Mesendoderm (in vitro differentiated cells): ENCODE measurements around the gene PAM.
"Not testable (repeated sequence)": the region's sequence is repeated elsewhere in the genome, so short reads cannot be mapped to it uniquely, and the experiment has no call there.

Experiments used
- DNase-seq: peaks from one replicate; pipeline ENCODE4 v3.0.0; 2013
- H2AK5ac ChIP-seq: 2 replicates; pipeline ENCODE4 v1.6.1; 2013; ENCODE audit warnings: low read length, inconsistent platforms
- H2BK120ac ChIP-seq: 2 replicates; pipeline ENCODE4 v1.6.1; 2013; ENCODE audit warnings: low read depth, mild to moderate bottlenecking, low read length, moderate library complexity, mixed read lengths
- H2BK15ac ChIP-seq: replicated peaks from 2 replicates; pipeline ENCODE4 v1.6.1; 2013; ENCODE audit warnings: low read depth, mild to moderate bottlenecking, moderate library complexity
- H2BK5ac ChIP-seq: 2 replicates; pipeline ENCODE4 v1.6.1; 2013; ENCODE audit warnings: low read length, inconsistent platforms
- H3K18ac ChIP-seq: 2 replicates; pipeline ENCODE4 v1.6.1; 2013; ENCODE audit warnings: mild to moderate bottlenecking, low read length, mixed read lengths
- H3K23ac ChIP-seq: one replicate; pipeline ENCODE4 v1.6.1; 2013; ENCODE audit warnings: low read length
- H3K27ac ChIP-seq: 2 replicates; pipeline ENCODE4 v1.5.1; 2013; ENCODE audit warnings: low read depth, mild to moderate bottlenecking, inconsistent platforms, low read length, moderate library complexity
- H3K27me3 ChIP-seq: 2 replicates; pipeline ENCODE4 v1.6.1; 2013; ENCODE audit warnings: low read length, control low read depth, mild to moderate bottlenecking, inconsistent platforms; ENCODE audit not compliant: insufficient read depth, poor library complexity
- H3K36me3 ChIP-seq: 2 replicates; pipeline ENCODE4 v1.6.1; 2013; ENCODE audit warnings: low read length, inconsistent platforms; ENCODE audit not compliant: control insufficient read depth, insufficient read depth
- H3K4ac ChIP-seq: one replicate; pipeline ENCODE4 v1.6.1; 2013; ENCODE audit warnings: low read depth, mild to moderate bottlenecking, low read length, moderate library complexity
- H3K4me1 ChIP-seq: 2 replicates; pipeline ENCODE4 v1.6.1; 2013; ENCODE audit warnings: low read depth, low read length, inconsistent platforms; ENCODE audit not compliant: control insufficient read depth
- H3K4me2 ChIP-seq: 2 replicates; pipeline ENCODE4 v1.6.1; 2013; ENCODE audit warnings: low read length
- H3K4me3 ChIP-seq: 2 replicates; pipeline ENCODE4 v1.5.1; 2013; ENCODE audit warnings: mild to moderate bottlenecking, low read length
- H3K56ac ChIP-seq: one replicate; pipeline ENCODE4 v1.6.1; 2013; ENCODE audit warnings: low read length
- H3K79me1 ChIP-seq: 2 replicates; pipeline ENCODE4 v1.6.1; 2013; ENCODE audit warnings: low read length, inconsistent platforms
- H3K79me2 ChIP-seq: 2 replicates; pipeline ENCODE4 v1.6.1; 2013; ENCODE audit warnings: mild to moderate bottlenecking, low read length; ENCODE audit not compliant: control insufficient read depth, insufficient read depth
- H3K9ac ChIP-seq: 2 replicates; pipeline ENCODE4 v1.6.1; 2013; ENCODE audit warnings: low read length, inconsistent platforms
- H4K5ac ChIP-seq: one replicate; pipeline ENCODE4 v1.6.1; 2013; ENCODE audit warnings: low read length
- H4K8ac ChIP-seq: one replicate; pipeline ENCODE4 v1.6.1; 2013; ENCODE audit warnings: low read depth, mild to moderate bottlenecking, control low read depth, low read length, moderate library complexity
- WGBS: extraction: QIAGEN DNeasy Blood & Tissue Kit; methylation state at CpG from one replicate; pipeline ENCODE4 v1.1.7; 2013; ENCODE audit warnings: low lambda C conversion rate, missing lambda C conversion rate; ENCODE audit not compliant: insufficient coverage; ENCODE audit errors: extremely low coverage; 5-methylcytosine and 5-hydroxymethylcytosine counted together

PAM gene

DNA sequence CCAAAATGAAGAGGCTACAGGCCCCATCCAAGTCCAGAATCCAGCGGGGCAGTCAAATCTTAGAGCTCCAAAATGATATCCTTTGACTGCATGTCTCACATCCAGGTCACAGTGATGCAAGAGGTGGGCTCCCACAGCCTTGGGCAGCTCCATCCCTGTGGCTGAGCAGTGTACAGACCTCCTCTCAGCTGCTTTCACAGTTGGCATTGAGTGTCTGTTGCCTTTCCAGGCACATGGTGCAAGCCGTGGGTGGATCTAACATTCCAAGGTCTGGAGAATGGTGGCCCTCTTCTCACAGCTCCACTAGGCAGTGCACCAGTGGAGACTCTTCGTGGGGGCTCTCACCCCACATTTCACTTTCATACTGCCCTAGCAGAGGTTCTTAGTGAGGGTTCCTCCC, 244.1 kb downstream of the PAM start:
- no CpG with 5 or more reads among the region's 3 CpGs for whole genome bisulfite sequencing

DNA sequence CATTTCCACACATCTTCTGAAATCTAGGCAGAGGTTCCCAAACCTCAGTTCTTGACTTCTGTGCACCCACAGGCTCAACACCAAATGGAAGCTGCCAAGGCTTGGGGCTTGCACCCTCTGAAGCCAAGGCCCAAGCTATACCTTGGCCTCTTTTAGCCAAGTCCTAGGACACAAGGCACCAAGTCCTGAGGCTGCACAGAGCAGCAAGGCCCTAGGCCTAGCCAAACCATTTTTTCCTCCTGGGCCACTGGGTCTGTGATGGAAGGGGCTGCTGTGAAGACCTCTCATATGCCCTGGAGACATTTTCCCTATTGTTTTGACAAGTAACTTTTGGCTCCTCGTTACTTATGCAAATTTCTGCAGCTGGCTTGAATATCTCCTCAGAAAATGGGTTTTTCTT, 244.5 kb downstream of the PAM start:
- not testable (repeated sequence) for H3K4ac ChIP-seq, H2BK5ac ChIP-seq, H3K79me1 ChIP-seq, H3K56ac ChIP-seq, H3K18ac ChIP-seq, H3K79me2 ChIP-seq, H3K27ac ChIP-seq, DNase-seq, H3K36me3 ChIP-seq, H3K9ac ChIP-seq, H4K8ac ChIP-seq, H3K23ac ChIP-seq, H2AK5ac ChIP-seq, H4K5ac ChIP-seq, H3K4me1 ChIP-seq, H3K27me3 ChIP-seq, H2BK120ac ChIP-seq, H3K4me2 ChIP-seq, H3K4me3 ChIP-seq, H2BK15ac ChIP-seq
- no CpG with 5 or more reads among the region's 1 CpG for WGBS

More for the DNA sequence above, 244.1 kb downstream of the PAM start:
- no peak overlapping the region for H3K4me3 ChIP-seq
- no peaks in the 10 kb centered on the region for H3K27me3 ChIP-seq
- H2AK5ac ChIP-seq, result no peak overlapping the region
- DNase-seq, result no peak
- no peak overlapping the region for H3K27ac ChIP-seq
- no peak overlapping the region for H4K8ac ChIP-seq
- H3K79me1 ChIP-seq, result no peaks in the 10 kb centered on the region
- H2BK120ac ChIP-seq, result no peak overlapping the region
- no peak overlapping the region for H2BK5ac ChIP-seq
- no peak overlapping the region for H3K18ac ChIP-seq
- no peaks in the 10 kb centered on the region for H3K36me3 ChIP-seq
- H2BK15ac ChIP-seq, result no peak overlapping the region
- H3K9ac ChIP-seq, result no peak overlapping the region
- no peak overlapping the region for H3K4ac ChIP-seq
- H3K79me2 ChIP-seq, result no peaks in the 10 kb centered on the region
- no peak overlapping the region for H3K4me2 ChIP-seq
- no peak overlapping the region for H3K56ac ChIP-seq
- H3K23ac ChIP-seq, result no peak overlapping the region
- H3K4me1 ChIP-seq, result no peaks in the 10 kb centered on the region
- no peak overlapping the region for H4K5ac ChIP-seq

DNA sequence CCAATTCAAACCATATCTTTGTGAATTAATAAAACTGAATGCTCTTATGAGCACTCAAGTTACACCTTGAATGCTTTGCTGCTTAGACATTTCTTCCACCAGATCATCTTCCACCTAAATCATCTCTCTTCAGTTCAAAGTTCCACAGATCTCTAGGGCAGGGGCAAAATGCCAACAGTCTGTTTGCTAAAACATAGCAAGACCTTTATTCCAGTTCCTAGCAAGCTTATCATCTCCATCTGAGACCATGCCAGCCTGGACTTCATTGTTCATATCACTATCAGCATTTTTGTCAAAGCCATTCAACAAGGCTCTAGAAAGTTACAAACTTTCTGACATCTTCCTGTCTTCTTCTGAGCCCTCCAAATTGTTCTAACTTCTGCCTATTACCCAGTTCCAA, 245.0 kb downstream of the PAM start:
- H4K8ac ChIP-seq, result no peak overlapping the region
- no peak overlapping the region for H2BK120ac ChIP-seq
- H3K18ac ChIP-seq, result no peak overlapping the region
- H3K56ac ChIP-seq, result no peak overlapping the region
- H3K9ac ChIP-seq, result no peak overlapping the region
- no peak overlapping the region for H2BK5ac ChIP-seq
- no peaks in the 10 kb centered on the region for H3K4me1 ChIP-seq
- no peaks in the 10 kb centered on the region for H3K79me2 ChIP-seq
- H3K27me3 ChIP-seq, result no peaks in the 10 kb centered on the region
- H3K4ac ChIP-seq, result no peak overlapping the region
- H3K36me3 ChIP-seq, result no peaks in the 10 kb centered on the region
- no peak overlapping the region for H3K4me2 ChIP-seq
- H2BK15ac ChIP-seq, result no peak overlapping the region
- no peaks in the 10 kb centered on the region for H3K79me1 ChIP-seq
- no peak overlapping the region for H3K23ac ChIP-seq
- DNase-seq, result no peak
- H3K4me3 ChIP-seq, result no peak overlapping the region
- no peak overlapping the region for H4K5ac ChIP-seq
- no peak overlapping the region for H3K27ac ChIP-seq
- H2AK5ac ChIP-seq, result no peak overlapping the region

DNA sequence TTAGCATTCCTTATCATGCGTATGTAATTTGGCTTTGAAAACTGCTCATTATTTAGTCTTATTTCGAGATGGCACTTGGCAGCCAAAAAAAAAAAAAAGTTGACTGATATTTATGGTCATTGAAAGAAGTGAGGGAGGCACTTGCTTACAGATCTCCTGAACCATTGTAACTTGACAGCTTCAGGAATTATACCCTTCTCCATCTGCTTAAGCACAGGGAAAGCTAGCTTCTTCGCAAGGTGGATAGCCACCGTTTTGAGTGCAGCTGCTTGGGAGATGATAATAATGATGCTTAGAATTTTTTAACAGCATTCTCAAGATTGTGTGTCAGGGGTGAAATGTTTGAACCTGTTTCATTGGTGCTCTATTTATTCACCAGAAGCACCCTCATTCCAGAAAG, 248.8 kb downstream of the PAM start:
- H2BK5ac ChIP-seq, result no peak overlapping the region
- H2AK5ac ChIP-seq, result no peak overlapping the region
- H2BK15ac ChIP-seq, result no peak overlapping the region
- H3K4me1 ChIP-seq, result peaks cover 1% of the 10 kb centered on the region
- no peak overlapping the region for H4K8ac ChIP-seq
- H2BK120ac ChIP-seq, result no peak overlapping the region
- no peak overlapping the region for H3K4me2 ChIP-seq
- H3K18ac ChIP-seq, result no peak overlapping the region
- DNase-seq, result no peak
- no peaks in the 10 kb centered on the region for H3K36me3 ChIP-seq
- H3K79me2 ChIP-seq, result no peaks in the 10 kb centered on the region
- WGBS, result no CpG with 5 or more reads among the region's 4 CpGs
- no peaks in the 10 kb centered on the region for H3K27me3 ChIP-seq
- H4K5ac ChIP-seq, result no peak overlapping the region
- no peaks in the 10 kb centered on the region for H3K79me1 ChIP-seq
- H3K9ac ChIP-seq, result no peak overlapping the region
- no peak overlapping the region for H3K56ac ChIP-seq
- no peak overlapping the region for H3K27ac ChIP-seq
- H3K23ac ChIP-seq, result no peak overlapping the region
- H3K4ac ChIP-seq, result no peak overlapping the region
- H3K4me3 ChIP-seq, result no peak overlapping the region

DNA sequence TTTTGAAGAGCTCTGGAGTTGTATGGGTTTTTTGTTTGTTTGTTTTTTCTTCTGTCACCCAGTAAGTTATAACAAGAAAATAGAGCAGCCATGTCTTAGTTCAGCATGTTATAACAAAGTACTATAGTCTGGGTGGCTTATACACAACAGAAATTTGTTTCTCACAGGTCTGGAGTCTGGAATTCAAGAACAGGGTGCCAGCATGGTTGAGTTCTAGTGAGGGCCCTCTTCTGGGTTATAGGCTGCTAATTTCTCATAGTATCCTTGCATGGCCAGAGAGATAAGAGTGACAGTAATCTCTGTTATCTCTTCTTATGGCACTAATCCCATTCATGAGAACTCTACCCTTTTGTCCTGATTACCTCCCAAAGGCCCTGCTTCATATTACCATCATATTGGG, 250.2 kb downstream of the PAM start:
- no peak overlapping the region for H3K4ac ChIP-seq
- no peak overlapping the region for H4K5ac ChIP-seq
- no peak overlapping the region for H3K23ac ChIP-seq
- H3K4me1 ChIP-seq, result peaks cover 1% of the 10 kb centered on the region
- no peak overlapping the region for H2BK120ac ChIP-seq
- no peak overlapping the region for H2AK5ac ChIP-seq
- peak; percentile 65 for DNase-seq
- H3K79me1 ChIP-seq, result no peaks in the 10 kb centered on the region
- no peaks in the 10 kb centered on the region for H3K79me2 ChIP-seq
- H3K4me2 ChIP-seq, result no peak overlapping the region
- H3K56ac ChIP-seq, result no peak overlapping the region
- no peak overlapping the region for H3K18ac ChIP-seq
- no peaks in the 10 kb centered on the region for H3K27me3 ChIP-seq
- H3K36me3 ChIP-seq, result no peaks in the 10 kb centered on the region
- H2BK15ac ChIP-seq, result no peak overlapping the region
- no peak overlapping the region for H2BK5ac ChIP-seq
- no peak overlapping the region for H3K27ac ChIP-seq
- no peak overlapping the region for H3K9ac ChIP-seq
- H3K4me3 ChIP-seq, result no peak overlapping the region
- no peak overlapping the region for H4K8ac ChIP-seq

DNA sequence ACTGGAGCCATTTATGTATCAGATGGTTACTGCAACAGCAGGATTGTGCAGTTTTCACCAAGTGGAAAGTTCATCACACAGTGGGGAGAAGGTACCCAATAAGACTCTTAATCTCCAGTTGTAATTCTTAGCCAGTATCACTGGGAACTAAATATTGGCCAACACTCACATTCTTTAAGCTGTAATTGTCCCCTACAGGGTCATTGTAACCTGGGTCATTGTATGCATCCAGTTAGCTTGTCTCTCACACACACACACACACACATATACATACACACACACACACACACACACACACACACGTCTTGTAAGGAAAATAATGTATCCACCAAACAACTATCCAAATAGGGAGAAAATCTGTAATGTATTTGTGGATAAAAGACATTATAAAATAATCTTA, 251.8 kb downstream of the PAM start:
- Histone ChIP-seq H3K36me3 (no peaks in the 10 kb centered on the region), H2BK120ac (no peak overlapping the region), H3K4me1 (peaks cover 1% of the 10 kb centered on the region), H3K27me3 (no peaks in the 10 kb centered on the region), H3K4me2 (no peak overlapping the region), H3K79me1 (no peaks in the 10 kb centered on the region), H3K9ac (no peak overlapping the region), H4K8ac (no peak overlapping the region), H3K4ac (no peak overlapping the region), H4K5ac (no peak overlapping the region), H2BK5ac (no peak overlapping the region), H3K27ac (no peak overlapping the region), H3K79me2 (no peaks in the 10 kb centered on the region), H3K56ac (no peak overlapping the region), H2BK15ac (no peak overlapping the region), H3K23ac (no peak overlapping the region), H2AK5ac (no peak overlapping the region), H3K4me3 (no peak overlapping the region), H3K18ac (no peak overlapping the region)
- peak; percentile 66 for DNase-seq
- WGBS, result no CpG with 5 or more reads among the region's 1 CpG
